Measurements from ENCODE around the gene MSI2.

MSI2 gene

GRCh38 chr17:57257195-57257894 is 1.0 kb downstream of the MSI2 start:
- no peak for TF ChIP-seq CTCF (IDR thresholded peaks at IDR 0.05; ENCODE audit: insufficient read depth, low read length, poor library complexity, severe bottlenecking)
- no peak for TF ChIP-seq EZH2phosphoT487 (conservative IDR thresholded peaks at IDR 0.05; ENCODE audit: low read length)
- peak overlapping the region; percentile 68 for H3K9ac ChIP-seq (ENCODE audit: low read length)

GRCh38 chr17:57257895-57258851 is 1.9 kb downstream of the MSI2 start:
- Histone ChIP-seq H2AFZ (ENCODE audit: low read depth, low read length, severe bottlenecking) (no peak overlapping the region), H3F3A (ENCODE audit: insufficient read depth) (peaks cover 39% of the 10 kb centered on the region), H3K36me3 (ENCODE audit: low read length) (peaks cover 22% of the 10 kb centered on the region), H3K79me2 (ENCODE audit: insufficient read depth, low read length) (peaks cover 62% of the 10 kb centered on the region), H3K27me3 (ENCODE audit: low read length) (no peaks in the 10 kb centered on the region), H3K27ac (ENCODE audit: low read depth, low read length) (peak overlapping the region; percentile 72), H3K4me2 (ENCODE audit: low read depth, low read length, poor library complexity, severe bottlenecking) (peak overlapping the region; percentile 93), H3K9me2 (replicated peaks; ENCODE audit: insufficient read depth, low read length) (no peaks in the 10 kb centered on the region), H3K9ac (ENCODE audit: low read length) (peak overlapping the region; percentile 68), H3K4me3 (ENCODE audit: insufficient read depth, low read length, poor library complexity, severe bottlenecking) (peak overlapping the region; percentile 95), H3K9me3 (ENCODE audit: insufficient read depth, low read length) (no peaks in the 10 kb centered on the region), H4K20me1 (ENCODE audit: low read depth, low read length) (no peaks in the 10 kb centered on the region)
- TF ChIP-seq CTCF (IDR thresholded peaks at IDR 0.05; ENCODE audit: insufficient read depth, low read length, poor library complexity, severe bottlenecking) (no peak), EZH2phosphoT487 (conservative IDR thresholded peaks at IDR 0.05; ENCODE audit: low read length) (no peak)

More at GRCh38 chr17:57257195-57257894, 1.0 kb downstream of the MSI2 start:
- Histone ChIP-seq H3F3A (ENCODE audit: insufficient read depth) (peaks cover 39% of the 10 kb centered on the region), H4K20me1 (ENCODE audit: low read depth, low read length) (no peaks in the 10 kb centered on the region), H2AFZ (ENCODE audit: low read depth, low read length, severe bottlenecking) (peak overlapping the region; percentile 38), H3K4me2 (ENCODE audit: low read depth, low read length, poor library complexity, severe bottlenecking) (peak overlapping the region; percentile 93), H3K27ac (ENCODE audit: low read depth, low read length) (peak overlapping the region; percentile 72), H3K9me2 (replicated peaks; ENCODE audit: insufficient read depth, low read length) (no peaks in the 10 kb centered on the region), H3K79me2 (ENCODE audit: insufficient read depth, low read length) (peaks cover 53% of the 10 kb centered on the region), H3K4me3 (ENCODE audit: insufficient read depth, low read length, poor library complexity, severe bottlenecking) (peak overlapping the region; percentile 95), H3K27me3 (ENCODE audit: low read length) (no peaks in the 10 kb centered on the region), H3K36me3 (ENCODE audit: low read length) (peaks cover 14% of the 10 kb centered on the region), H3K9me3 (ENCODE audit: insufficient read depth, low read length) (no peaks in the 10 kb centered on the region)

GRCh38 chr17:57259306-57259705 is 3.0 kb downstream of the MSI2 start:
- H3K79me2 ChIP-seq (ENCODE audit: insufficient read depth, low read length) = peaks cover 73% of the 10 kb centered on the region
- H3K4me3 ChIP-seq (ENCODE audit: insufficient read depth, low read length, poor library complexity, severe bottlenecking) = peak overlapping the region; percentile 95
- H4K20me1 ChIP-seq (ENCODE audit: low read depth, low read length) = no peaks in the 10 kb centered on the region; the same call in 1 of the 2 replicates
- no peaks in the 10 kb centered on the region for H3K27me3 ChIP-seq (ENCODE audit: low read length)
- peaks cover 32% of the 10 kb centered on the region for H3K36me3 ChIP-seq (ENCODE audit: low read length)
- H3K9me3 ChIP-seq (ENCODE audit: insufficient read depth, low read length) = no peaks in the 10 kb centered on the region
- no peak overlapping the region for H2AFZ ChIP-seq (ENCODE audit: low read depth, low read length, severe bottlenecking)
- H3F3A ChIP-seq (ENCODE audit: insufficient read depth) = peaks cover 39% of the 10 kb centered on the region
- peak overlapping the region; percentile 93 for H3K4me2 ChIP-seq (ENCODE audit: low read depth, low read length, poor library complexity, severe bottlenecking)
- no peak for TF ChIP-seq EZH2phosphoT487 (conservative IDR thresholded peaks at IDR 0.05; ENCODE audit: low read length)
- H3K9me2 ChIP-seq (replicated peaks; ENCODE audit: insufficient read depth, low read length) = no peaks in the 10 kb centered on the region
- H3K27ac ChIP-seq (ENCODE audit: low read depth, low read length) = peak overlapping the region; percentile 72
- H3K9ac ChIP-seq (ENCODE audit: low read length) = peak overlapping the region; percentile 68

All from SU-DHL-6 (cell line).